HG03039 (cell line): Measurements from ENCODE around the gene CCDC134.
"Not testable (repeated sequence)": the region's sequence is repeated elsewhere in the genome, so short reads cannot be mapped to it uniquely, and the experiment has no call there.

Source experiments
- ATAC-seq: cut with Tn5 transposase; IDR thresholded peaks from one replicate; pipeline ENCODE4 v1.9.1; 2021; ENCODE audit warnings: mild to moderate bottlenecking, moderate library complexity; ENCODE audit not compliant: unreplicated experiment

Gene CCDC134

GRCh38 chr22:41842996-41843970 lies 42.8 kb downstream of the CCDC134 start:
- no peak for ATAC-seq

DNA sequence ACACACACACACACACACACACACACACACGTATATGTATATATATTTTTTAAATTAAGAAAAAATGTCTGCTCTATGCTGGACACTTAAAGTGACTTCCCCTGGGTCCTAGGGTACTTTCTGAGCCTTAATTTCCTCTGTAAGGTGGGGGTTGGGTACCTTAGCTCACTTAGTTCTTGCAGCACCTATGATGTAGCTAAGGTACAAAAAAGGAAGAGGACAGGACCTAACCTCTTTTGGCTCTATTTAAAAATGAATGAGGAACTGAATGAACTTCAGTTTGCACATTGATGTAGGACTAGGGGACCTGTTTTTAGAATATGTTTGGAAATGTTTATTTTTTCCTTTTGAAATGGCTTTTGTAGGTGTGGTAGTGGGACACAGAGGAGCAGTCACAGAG lies 43.6 kb downstream of the CCDC134 start:
- no peak for ATAC-seq

- no peak for ATAC-seq
Measured at GRCh38 chr22:41844513-41844912, 44.0 kb downstream of the CCDC134 start.

GRCh38 chr22:41845380-41846267 lies 45.1 kb downstream of the CCDC134 start:
- no peak for ATAC-seq

DNA sequence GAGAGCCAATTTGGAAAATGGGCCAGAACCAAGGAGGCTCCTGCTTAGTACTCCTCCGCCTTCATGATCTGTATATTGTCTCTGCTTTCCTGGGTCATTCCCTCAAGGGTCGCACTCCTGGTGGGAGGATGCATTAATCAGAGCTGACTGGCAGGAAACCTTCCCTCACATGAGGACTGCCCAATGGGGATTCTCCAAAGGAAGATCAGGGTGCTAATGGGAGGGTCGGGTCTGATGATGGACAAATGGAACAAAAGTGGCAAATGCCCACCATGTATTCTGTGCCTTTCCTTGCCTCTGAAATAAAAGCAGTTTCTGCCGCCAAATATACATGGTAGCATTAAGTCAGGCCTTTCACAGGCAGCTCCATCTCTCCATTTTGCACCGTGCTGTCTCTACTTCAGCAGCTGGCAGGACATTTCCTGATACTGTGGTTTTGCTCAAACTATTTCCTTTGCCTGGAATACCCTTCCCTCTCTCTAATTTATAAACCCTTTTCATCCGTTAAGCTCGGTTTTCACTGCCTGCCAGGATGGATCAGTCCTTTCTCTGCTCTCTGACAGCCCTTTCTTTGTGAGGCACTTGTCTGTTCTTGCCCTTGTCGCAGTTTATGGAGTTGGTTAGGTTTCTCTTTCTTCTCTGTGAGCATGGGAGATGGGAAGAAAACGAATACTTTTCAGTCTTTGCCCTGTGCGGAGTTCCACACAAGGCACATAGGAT lies 45.9 kb downstream of the CCDC134 start:
- no peak for ATAC-seq

GRCh38 chr22:41847300-41847699 lies 46.8 kb downstream of the CCDC134 start:
- ATAC-seq = no peak

GRCh38 chr22:41848468-41848867 lies 48.0 kb downstream of the CCDC134 start:
- no peak for ATAC-seq

DNA sequence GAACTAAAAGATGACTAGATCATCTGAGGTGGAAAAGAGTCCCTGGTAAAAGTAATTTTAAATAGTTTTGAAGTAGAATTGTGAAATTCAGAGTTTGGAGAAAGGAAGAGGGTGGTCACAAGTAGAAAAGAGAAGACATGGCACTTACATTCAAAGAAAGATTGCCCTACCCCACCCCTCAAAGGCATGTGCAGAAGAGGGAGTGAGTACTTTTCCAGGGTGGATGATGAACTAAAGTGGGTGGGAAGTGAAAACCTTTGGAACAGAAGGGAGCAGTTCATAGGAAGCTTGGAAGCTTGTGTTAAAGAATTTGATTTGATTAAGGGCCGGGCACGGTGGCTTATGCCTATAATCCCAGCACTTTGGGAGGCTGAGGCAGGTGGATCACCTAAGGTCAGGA lies 56.0 kb downstream of the CCDC134 start:
- no peak for ATAC-seq

GRCh38 chr22:41857155-41857859 lies 56.8 kb downstream of the CCDC134 start:
- no peak for ATAC-seq

DNA sequence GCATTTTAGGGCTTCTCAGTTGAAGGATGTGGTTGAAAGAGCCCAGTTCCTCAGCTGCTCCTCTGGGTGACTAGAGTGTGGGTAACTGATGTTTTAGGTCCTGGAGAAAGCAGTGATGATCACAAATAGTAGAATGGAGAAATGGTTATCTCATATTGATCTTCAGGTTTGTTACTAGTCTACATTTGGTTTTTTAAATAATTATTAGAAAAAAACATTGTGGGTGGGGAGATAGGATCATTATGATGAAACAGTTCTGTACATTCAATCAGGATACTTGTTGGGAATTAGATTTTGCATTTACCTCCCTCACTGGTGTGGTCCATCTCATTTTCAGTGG lies 57.4 kb downstream of the CCDC134 start:
- ATAC-seq = no peak

DNA sequence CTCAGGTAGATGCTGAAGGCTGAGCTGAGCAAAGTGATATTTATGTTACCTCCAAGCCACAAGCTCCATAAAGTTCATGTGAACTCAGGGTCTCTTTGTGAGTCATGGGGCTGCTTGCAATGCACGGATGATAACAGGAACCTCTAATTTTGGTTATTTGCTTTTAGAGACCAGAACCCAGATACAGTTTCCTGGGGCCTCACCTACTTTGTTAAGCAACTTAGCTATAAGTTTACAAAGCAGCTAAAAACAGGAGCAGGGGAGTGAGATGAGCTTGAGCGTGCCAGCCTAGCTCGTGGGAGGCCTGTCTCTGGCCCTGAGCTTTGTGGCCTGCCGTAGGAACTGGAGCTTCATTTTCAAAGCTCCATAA lies 61.7 kb downstream of the CCDC134 start:
- peak; percentile 41 for ATAC-seq

GRCh38 chr22:41862530-41863266 lies 62.2 kb downstream of the CCDC134 start:
- ATAC-seq = peak; percentile 47

- no peak for ATAC-seq
Measured at GRCh38 chr22:41863472-41863871, 63.0 kb downstream of the CCDC134 start.

DNA sequence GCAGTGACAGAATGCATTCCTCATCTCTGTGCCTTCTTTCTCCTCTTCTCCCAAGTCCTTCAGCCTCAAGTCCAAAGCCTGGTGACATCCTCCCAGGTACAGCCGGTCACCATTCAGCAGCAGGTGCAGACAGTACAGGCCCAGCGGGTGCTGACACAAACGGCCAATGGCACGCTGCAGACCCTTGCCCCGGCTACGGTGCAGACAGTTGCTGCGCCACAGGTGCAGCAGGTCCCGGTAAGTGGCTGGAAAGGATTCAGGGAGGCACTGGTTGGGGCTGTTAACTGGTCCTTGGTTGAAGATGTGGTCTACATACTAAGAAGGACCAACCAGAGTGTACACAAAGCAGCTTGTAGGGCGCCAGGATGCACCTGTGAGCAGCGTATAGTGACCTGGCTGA lies 68.1 kb downstream of the CCDC134 start:
- no peak for ATAC-seq

GRCh38 chr22:41870081-41870480 lies 69.6 kb downstream of the CCDC134 start:
- ATAC-seq = not testable (repeated sequence)

- no peak for ATAC-seq
Measured at GRCh38 chr22:41870786-41871185, 70.3 kb downstream of the CCDC134 start.

DNA sequence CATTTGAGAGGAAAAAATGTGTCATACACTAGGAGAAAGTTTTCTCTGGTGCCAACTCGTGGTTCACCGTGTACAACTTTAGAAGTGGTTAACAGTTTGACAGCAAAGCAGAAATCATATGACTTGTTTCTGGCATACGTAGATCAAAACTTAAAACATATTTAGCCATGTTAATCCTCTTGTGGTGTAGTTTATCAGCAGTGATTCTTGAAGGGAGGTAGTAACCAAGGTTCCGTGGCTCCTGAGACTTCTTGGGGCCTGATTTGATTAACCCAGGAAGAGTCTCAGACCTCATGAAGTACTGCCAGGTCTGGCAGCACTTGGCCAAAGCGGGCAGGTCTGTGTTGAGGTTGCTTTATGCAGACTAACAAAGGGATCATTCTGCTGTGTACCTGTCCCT lies 72.9 kb downstream of the CCDC134 start:
- ATAC-seq = no peak

GRCh38 chr22:41874090-41874489 lies 73.6 kb downstream of the CCDC134 start:
- ATAC-seq = no peak

DNA sequence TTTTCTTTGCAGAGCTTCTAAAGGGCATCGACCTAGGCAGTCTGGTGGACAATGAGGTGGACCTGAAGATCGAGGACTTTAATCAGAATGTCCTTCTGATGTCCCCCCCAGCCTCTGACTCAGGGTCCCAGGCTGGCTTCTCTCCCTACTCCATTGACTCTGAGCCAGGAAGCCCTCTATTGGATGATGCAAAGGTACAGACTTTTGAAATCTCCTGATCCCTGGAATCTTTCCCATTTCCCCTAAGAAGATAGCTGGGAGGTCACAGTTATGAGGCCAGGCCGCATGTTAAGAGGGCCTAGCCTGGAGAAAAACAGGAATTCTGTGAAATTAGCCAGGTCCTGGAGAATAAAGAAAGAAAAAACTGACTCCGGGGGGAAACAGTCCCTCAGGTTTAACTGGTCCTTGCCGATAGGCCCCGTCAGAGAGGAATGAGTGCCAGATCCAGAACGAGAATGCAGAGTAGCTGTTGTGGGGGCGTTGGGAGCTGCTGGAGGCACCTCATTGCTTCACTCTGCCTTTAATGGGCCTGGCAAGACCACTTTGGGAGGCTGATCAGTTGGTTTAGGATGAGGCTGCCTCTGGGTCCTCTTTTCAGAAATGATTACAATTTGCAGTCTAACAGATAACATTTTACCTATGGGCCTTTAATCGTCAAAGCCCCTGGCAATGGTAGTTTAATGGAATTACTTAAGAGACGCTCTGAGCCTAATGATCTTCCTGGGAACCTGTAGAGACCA lies 75.2 kb downstream of the CCDC134 start:
- no peak for ATAC-seq
